HG02981 (cell line): ENCODE measurements around the gene UBQLN4.
A peak's percentile ranks its signal among the peaks of the same experiment; 100 is the strongest.

Experiments used
- ATAC-seq: cut with Tn5 transposase; IDR thresholded peaks from one replicate; pipeline ENCODE4 v1.9.1; 2021; ENCODE audit warnings: mild to moderate bottlenecking, moderate library complexity; ENCODE audit not compliant: unreplicated experiment

Gene UBQLN4

GRCh38 chr1:156053768-156054499, at the start of gene UBQLN4:
TSS of gene UBQLN4 (minus strand) at chr1:156053798. CDS start at chr1:156053701, 97 bp downstream.
- peak; percentile 39 for ATAC-seq

- no peak for ATAC-seq
Measured at GRCh38 chr1:156102633-156103511, 49.3 kb upstream of the UBQLN4 start.

- ATAC-seq: no peak
Measured at GRCh38 chr1:156101880-156102279, 48.3 kb upstream of the UBQLN4 start.

GRCh38 chr1:156100205-156100995, 46.8 kb upstream of the UBQLN4 start:
- ATAC-seq: no peak

- ATAC-seq: no peak
Measured at GRCh38 chr1:156099282-156099681, 45.7 kb upstream of the UBQLN4 start.

- ATAC-seq: no peak
Measured at GRCh38 chr1:156098784-156099183, 45.2 kb upstream of the UBQLN4 start.

GRCh38 chr1:156097499-156098178, 44.0 kb upstream of the UBQLN4 start:
- ATAC-seq: no peak

- peak; percentile 62 for ATAC-seq
Measured at GRCh38 chr1:156096640-156097391, 43.2 kb upstream of the UBQLN4 start.

- no peak for ATAC-seq
Measured at GRCh38 chr1:156095906-156096508, 42.4 kb upstream of the UBQLN4 start.

GRCh38 chr1:156091610-156092009, 38.0 kb upstream of the UBQLN4 start:
- no peak for ATAC-seq

GRCh38 chr1:156090840-156091188, 37.2 kb upstream of the UBQLN4 start:
- no peak for ATAC-seq

GRCh38 chr1:156090138-156090839, 36.7 kb upstream of the UBQLN4 start:
- ATAC-seq: no peak

- no peak for ATAC-seq
Measured at GRCh38 chr1:156089704-156090103, 36.1 kb upstream of the UBQLN4 start.

GRCh38 chr1:156086256-156086662, 32.7 kb upstream of the UBQLN4 start:
- no peak for ATAC-seq

- ATAC-seq: no peak
Measured at GRCh38 chr1:156083800-156084790, 30.5 kb upstream of the UBQLN4 start.

GRCh38 chr1:156082309-156083091, 28.9 kb upstream of the UBQLN4 start, which contains the start of gene MEX3A:
TSS of gene MEX3A (minus strand) at chr1:156082465. CDS start at chr1:156081998, 467 bp downstream.
- no peak for ATAC-seq

GRCh38 chr1:156081917-156082308, 28.3 kb upstream of the UBQLN4 start:
- no peak for ATAC-seq
